ENCODE measurements around the gene STRADB.
"Not testable (repeated sequence)": the region's sequence is repeated elsewhere in the genome, so short reads cannot be mapped to it uniquely, and the experiment has no call there.

Gene STRADB

DNA sequence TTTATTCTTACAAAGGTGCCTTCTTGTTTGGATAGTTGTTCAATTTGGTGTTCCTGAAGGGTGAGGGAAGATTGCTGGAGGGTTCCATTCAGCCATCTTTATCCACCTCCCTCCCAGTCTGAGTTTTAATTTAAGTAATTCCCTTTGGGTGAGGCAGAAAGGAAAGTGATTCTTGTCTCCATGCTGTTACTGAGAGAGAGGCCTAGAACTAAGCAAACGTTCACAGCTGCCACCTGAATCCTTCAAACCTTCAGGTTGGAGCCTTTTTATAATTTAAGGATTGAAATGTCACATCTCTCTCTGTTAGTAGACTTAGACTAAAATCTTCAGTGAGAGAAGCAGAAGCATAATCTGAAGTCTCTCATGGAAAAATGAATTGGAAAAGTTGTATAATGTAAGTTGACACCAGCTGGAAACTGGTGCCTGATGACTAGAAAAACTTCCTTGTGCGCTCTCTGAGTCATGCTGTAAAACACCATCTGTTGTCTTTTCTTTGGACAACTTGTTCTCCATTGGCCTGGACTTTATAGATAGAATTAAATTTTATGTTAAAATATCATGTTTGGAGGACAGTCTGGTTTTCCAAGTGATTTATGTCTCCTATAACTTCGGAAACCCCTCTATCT lies 14.6 kb downstream of the STRADB start:
- no peak for DNase-seq (ENCODE audit: low read depth in 4 of 4, low spot score in 1 of 4)

DNA sequence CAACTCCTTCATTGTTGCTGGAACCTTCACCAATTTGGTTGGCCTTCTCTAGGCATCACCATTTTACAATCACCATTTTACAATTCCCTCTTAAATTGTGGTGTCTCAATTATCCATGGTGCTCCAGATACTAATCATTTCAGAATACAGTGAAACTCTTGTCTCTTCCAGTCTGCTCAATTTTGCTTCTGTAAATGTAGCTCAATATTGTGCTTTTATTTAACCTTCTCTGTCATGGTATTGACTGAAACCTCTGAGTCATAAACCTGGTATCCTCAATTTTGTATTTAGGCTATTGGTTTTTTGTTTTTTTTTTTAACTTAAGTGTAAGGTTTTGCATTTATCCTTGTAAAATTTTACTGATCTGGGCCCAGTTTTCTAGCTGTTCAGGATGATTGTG lies 16.1 kb downstream of the STRADB start:
- DNase-seq (ENCODE audit: low read depth in 4 of 4, low spot score in 1 of 4), result no peak

- DNase-seq (ENCODE audit: low read depth in 4 of 4, low spot score in 1 of 4), result no peak
These were observed 19.5 kb downstream of the STRADB start for GRCh38 chr2:201470821-201471731.

GRCh38 chr2:201471732-201472393 lies 20.3 kb downstream of the STRADB start:
- DNase-seq (ENCODE audit: low read depth in 4 of 4, low spot score in 1 of 4), result no peak

DNA sequence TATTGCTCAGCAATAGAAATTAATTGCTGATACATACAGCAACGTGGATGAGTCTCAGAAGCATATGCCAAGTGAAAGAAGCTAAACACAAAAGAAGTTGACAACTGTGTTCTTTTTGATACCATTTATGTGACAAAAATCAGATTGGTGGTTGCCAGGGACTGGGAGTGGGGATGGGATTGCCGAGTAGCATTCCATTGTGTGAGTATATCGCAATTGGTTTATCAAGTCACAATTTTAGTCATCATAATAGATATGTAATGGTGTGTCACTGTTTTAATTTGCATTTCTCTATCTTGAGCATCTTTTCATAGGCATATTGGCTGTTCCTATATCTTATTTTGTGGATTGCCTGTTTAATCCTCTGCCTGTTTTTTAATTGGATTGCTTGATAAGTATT lies 20.9 kb downstream of the STRADB start:
- no peak for DNase-seq (ENCODE audit: low read depth in 4 of 4, low spot score in 1 of 4)

- DNase-seq (ENCODE audit: low read depth in 4 of 4, low spot score in 1 of 4), result no peak
These were observed 31.0 kb downstream of the STRADB start for GRCh38 chr2:201482543-201482942.

- no peak for DNase-seq (ENCODE audit: low read depth in 4 of 4, low spot score in 1 of 4)
These were observed 31.8 kb downstream of the STRADB start for GRCh38 chr2:201483342-201483741.

- DNase-seq (ENCODE audit: low read depth in 4 of 4, low spot score in 1 of 4), result not testable (repeated sequence)
These were observed 32.2 kb downstream of the STRADB start for GRCh38 chr2:201483758-201484157.

GRCh38 chr2:201484805-201485204 lies 33.3 kb downstream of the STRADB start:
- DNase-seq (ENCODE audit: low read depth in 4 of 4, low spot score in 1 of 4), result no peak

GRCh38 chr2:201490291-201490690 lies 38.8 kb downstream of the STRADB start:
- DNase-seq (ENCODE audit: low read depth in 4 of 4, low spot score in 1 of 4), result no peak

DNA sequence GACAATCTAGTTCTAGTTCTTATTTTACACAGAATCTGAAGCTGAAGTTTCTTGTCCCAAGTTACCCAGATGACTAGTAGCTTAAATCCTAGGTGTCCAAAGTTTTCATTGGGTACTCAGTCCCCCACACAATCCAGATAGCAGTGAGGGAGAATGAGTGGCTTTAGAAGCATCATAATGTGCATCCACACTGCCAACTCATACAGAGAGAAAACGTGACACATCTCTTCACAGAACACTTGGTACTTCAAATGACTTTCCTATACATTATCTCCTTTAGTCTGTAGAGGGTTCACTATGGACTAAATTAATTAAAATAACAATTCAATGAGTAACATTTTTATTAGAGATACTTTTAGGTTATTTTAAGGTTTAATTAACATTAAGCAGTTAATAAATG lies 45.2 kb downstream of the STRADB start:
- no peak for DNase-seq (ENCODE audit: low read depth in 4 of 4, low spot score in 1 of 4)

DNA sequence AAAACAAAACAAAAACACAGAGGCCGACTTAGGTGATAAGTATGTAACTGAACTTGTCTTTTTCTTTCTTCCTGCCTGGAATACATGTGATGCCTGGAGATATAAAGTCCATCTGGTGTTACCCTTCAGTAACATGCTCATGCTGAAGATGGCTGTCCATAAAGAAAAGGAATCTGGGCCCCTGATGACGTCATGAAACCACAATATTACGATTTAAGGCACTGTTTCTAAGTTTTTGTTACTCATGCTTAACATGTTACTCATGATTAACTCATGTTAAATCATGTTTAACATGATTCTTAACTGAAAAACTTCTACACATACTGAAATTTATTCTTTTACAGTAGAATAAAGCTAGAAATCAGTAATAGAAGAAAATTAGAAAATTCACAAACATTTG lies 49.0 kb downstream of the STRADB start:
- no peak for DNase-seq (ENCODE audit: low read depth in 4 of 4, low spot score in 1 of 4)

- DNase-seq (ENCODE audit: low read depth in 4 of 4, low spot score in 1 of 4), result no peak
These were observed 51.2 kb downstream of the STRADB start for GRCh38 chr2:201502713-201503112.

DNA sequence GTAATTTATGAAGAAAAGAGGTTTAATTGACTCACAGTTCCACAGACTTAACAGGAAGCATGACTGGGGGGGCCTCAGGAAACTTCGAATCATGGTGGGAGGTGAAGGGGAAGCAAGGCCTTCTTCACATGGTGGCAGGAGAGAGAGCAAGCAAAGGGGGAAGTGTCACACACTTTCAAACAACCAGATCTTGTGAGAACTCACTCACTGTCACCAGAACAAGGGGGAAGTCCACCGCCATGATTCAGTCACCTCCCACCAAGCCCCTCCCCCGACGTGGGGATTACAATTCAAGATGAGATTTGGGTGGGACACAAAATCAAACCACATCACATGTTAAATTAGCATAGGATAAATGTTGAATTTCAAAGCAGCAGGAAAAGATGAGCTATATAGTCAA lies 56.2 kb downstream of the STRADB start:
- DNase-seq (ENCODE audit: low read depth in 4 of 4, low spot score in 1 of 4), result peak; percentile 0 to 26 (median 2)

DNA sequence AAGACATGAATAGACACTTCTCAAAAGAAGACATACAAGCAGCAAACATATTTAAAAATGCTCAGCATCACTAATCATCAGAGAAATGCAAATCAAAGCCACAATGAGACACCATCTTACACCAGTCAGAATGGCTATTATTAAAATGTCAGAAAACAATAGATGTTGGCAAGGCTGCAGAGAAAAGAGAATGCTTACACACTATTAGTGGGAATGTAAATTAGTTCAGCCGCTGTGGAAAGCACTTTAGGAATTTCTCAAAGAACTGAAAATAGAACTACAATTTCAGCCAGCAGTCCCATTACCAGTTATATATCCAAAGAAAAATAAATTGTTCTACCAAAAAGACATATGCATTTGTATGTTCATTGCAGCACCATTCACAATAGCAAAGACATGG lies 61.7 kb downstream of the STRADB start:
- DNase-seq (ENCODE audit: low read depth in 4 of 4, low spot score in 1 of 4), result no peak

- DNase-seq (ENCODE audit: low read depth in 4 of 4, low spot score in 1 of 4), result no peak
These were observed 64.2 kb downstream of the STRADB start for GRCh38 chr2:201515573-201516246.

- no peak for DNase-seq (ENCODE audit: low read depth in 4 of 4, low spot score in 1 of 4)
These were observed 65.6 kb downstream of the STRADB start for GRCh38 chr2:201517094-201517493.

- DNase-seq (ENCODE audit: low read depth in 4 of 4, low spot score in 1 of 4), result no peak
These were observed 68.7 kb downstream of the STRADB start for GRCh38 chr2:201520201-201520600.

GRCh38 chr2:201522965-201523364 lies 71.4 kb downstream of the STRADB start:
- no peak for DNase-seq (ENCODE audit: low read depth in 4 of 4, low spot score in 1 of 4)

GRCh38 chr2:201523506-201523905 lies 72.0 kb downstream of the STRADB start:
- DNase-seq (ENCODE audit: low read depth in 4 of 4, low spot score in 1 of 4), result no peak

All from stimulated activated CD4-positive, alpha-beta T cell treated with anti-CD3 and anti-CD28 coated beads, Interleukin-1b, Interleukin-23, amount 100 ng/mL, for 24 hours (primary cell).